HEK293T (cell line): ENCODE data around the gene DDX41.

Experiments
- CTCF ChIA-PET: fragments of 350-600 bp; formaldehyde crosslinking; extraction: SDS; loops from one replicate; lab custom pipeline; 2021; ENCODE audit warnings: antibody characterized with exemption, inconsistent platforms; lab: Yijun Ruan, JAX
- POLR2A ChIA-PET: fragments of 350-600 bp; formaldehyde crosslinking; extraction: SDS; loops from one replicate; lab custom pipeline; 2020; ENCODE audit warnings: antibody characterized with exemption, inconsistent platforms; lab: Yijun Ruan, JAX
- DNase-seq: peaks from one replicate; pipeline ENCODE4 v3.0.0; 2012; ENCODE audit warnings: mixed read lengths; ENCODE audit errors: extremely low spot score
- ARNT ChIP-seq: fragments of 450-650 bp; IDR thresholded peaks from 2 replicates; pipeline ENCODE4 v1.6.1; 2017; ENCODE audit warnings: mild to moderate bottlenecking
- BHLHE40 ChIP-seq: fragments of 450-650 bp; IDR thresholded peaks from 2 replicates; pipeline ENCODE4 v1.6.1; 2016; ENCODE audit warnings: mild to moderate bottlenecking, moderate library complexity, borderline replicate concordance
- CTBP1 ChIP-seq: fragments of 450-650 bp; IDR thresholded peaks from 2 replicates; pipeline ENCODE4 v1.6.1; 2016; ENCODE audit warnings: borderline replicate concordance
- ELF4 ChIP-seq: fragments of 450-650 bp; IDR thresholded peaks from 2 replicates; pipeline ENCODE4 v1.6.1; 2017; ENCODE audit warnings: antibody characterized with exemption
- FOXA1 ChIP-seq: fragments of 450-650 bp; IDR thresholded peaks from 2 replicates; pipeline ENCODE4 v1.6.1; 2016; ENCODE audit warnings: mild to moderate bottlenecking
- FOXK2 ChIP-seq: fragments of 450-650 bp; IDR thresholded peaks from 2 replicates; pipeline ENCODE4 v1.6.1; 2016; ENCODE audit warnings: mild to moderate bottlenecking
- FOXM1 ChIP-seq: fragments of 450-650 bp; IDR thresholded peaks from 2 replicates; pipeline ENCODE4 v1.6.1; 2017; ENCODE audit warnings: mild to moderate bottlenecking, borderline replicate concordance
- HDGF ChIP-seq: fragments of 450-650 bp; IDR thresholded peaks from 2 replicates; pipeline ENCODE4 v1.6.1; 2017; ENCODE audit warnings: antibody characterized with exemption, borderline replicate concordance
- L3MBTL2 ChIP-seq: fragments of 450-650 bp; conservative IDR thresholded peaks from 2 replicates; pipeline ENCODE4 v1.6.1; 2016; ENCODE audit warnings: mild to moderate bottlenecking
- LEF1 ChIP-seq: fragments of 450-650 bp; IDR thresholded peaks from 2 replicates; pipeline ENCODE4 v1.6.1; 2017; ENCODE audit warnings: mild to moderate bottlenecking, borderline replicate concordance
- NFRKB ChIP-seq: fragments of 450-650 bp; IDR thresholded peaks from 2 replicates; pipeline ENCODE4 v1.6.1; 2016; ENCODE audit warnings: mild to moderate bottlenecking, moderate library complexity
- PKNOX1 ChIP-seq: fragments of 450-650 bp; IDR thresholded peaks from 2 replicates; pipeline ENCODE4 v1.6.1; 2016
- SP1 ChIP-seq: fragments of 450-650 bp; IDR thresholded peaks from 2 replicates; pipeline ENCODE4 v1.6.1; 2017
- SUZ12 ChIP-seq: fragments of 450-650 bp; IDR thresholded peaks from 2 replicates; pipeline ENCODE4 v1.6.1; 2016; ENCODE audit warnings: mild to moderate bottlenecking
- TARDBP ChIP-seq: fragments of 450-650 bp; IDR thresholded peaks from 2 replicates; pipeline ENCODE4 v1.6.1; 2016
- ZNF384 ChIP-seq: fragments of 450-650 bp; IDR thresholded peaks from 2 replicates; pipeline ENCODE4 v1.6.1; 2016

The DDX41 gene

DNA sequence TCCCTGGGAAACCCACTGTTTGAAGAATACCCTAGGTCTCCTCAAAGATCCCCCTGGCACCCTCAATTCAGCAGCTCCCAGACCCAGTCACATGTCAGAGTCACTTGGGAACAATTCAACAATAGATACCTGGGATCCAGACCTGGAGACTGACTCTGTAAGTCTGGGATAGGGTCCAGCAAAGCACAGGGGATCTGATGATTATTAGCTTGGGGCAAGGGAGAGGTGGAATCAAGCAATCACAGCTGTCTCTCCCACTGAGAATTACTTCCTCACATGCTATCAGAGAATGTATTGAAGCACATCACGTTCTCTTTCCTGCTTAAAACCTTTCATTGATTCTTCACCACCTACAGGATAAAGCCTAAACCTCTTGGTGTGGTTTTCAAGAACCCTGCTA lies 31.7 kb upstream of the DDX41 start:
- no peak for TF ChIP-seq TARDBP
- no peak for TF ChIP-seq CTBP1
- TF ChIP-seq LEF1: no peak
- TF ChIP-seq SUZ12: no peak
- no peak for TF ChIP-seq ELF4
- no peak for TF ChIP-seq HDGF
- TF ChIP-seq L3MBTL2: no peak
- TF ChIP-seq SP1: no peak
- TF ChIP-seq PKNOX1: no peak
- no peak for TF ChIP-seq ZNF384
- TF ChIP-seq BHLHE40: no peak
- TF ChIP-seq NFRKB: no peak
- no peak for TF ChIP-seq ARNT
- TF ChIP-seq FOXK2: no peak
- no peak for TF ChIP-seq FOXA1
- TF ChIP-seq FOXM1: no peak
- POLR2A ChIA-PET: no interaction called here
- CTCF ChIA-PET: no interaction called here
- no peak for DNase-seq

- TF ChIP-seq FOXM1: no peak
- TF ChIP-seq SP1: no peak
- no peak for TF ChIP-seq BHLHE40
- TF ChIP-seq PKNOX1: no peak
- no peak for TF ChIP-seq ZNF384
- TF ChIP-seq CTBP1: no peak
- no peak for TF ChIP-seq NFRKB
- DNase-seq: no peak
- CTCF ChIA-PET: interaction anchor here (0.6 kb wide), 1 partner anchor 61 kb away, joined by 3 read pairs; no protein-coding TSS in a partner anchor
- POLR2A ChIA-PET: no interaction called here
Observed at GRCh38 chr5:177547736-177548135, 31.0 kb upstream of the DDX41 start.

DNA sequence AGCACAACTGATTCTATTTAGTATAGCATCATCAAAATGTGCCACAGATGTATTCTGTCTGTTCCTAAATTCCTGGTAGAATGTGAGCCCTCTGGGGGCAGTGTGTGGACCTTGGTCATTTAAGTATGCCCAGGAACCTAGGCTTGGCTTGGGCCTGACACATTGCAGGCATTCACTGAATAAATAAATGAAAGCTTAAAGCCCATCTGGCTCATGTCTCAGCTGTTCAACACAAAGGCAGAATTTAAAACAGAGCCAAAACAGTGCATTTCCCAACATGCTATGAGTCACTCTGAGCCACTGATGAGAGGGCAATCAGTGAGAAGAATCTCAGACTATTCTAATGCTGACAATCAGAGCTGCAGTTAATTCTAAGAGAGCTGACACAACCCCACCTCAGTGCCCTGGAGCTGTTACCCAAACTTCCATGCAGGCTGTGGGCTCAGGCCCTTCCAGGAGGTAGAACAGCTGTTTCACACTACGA lies 29.5 kb upstream of the DDX41 start:
- CTCF ChIA-PET: interaction anchor here (1.1 kb wide), 1 partner anchor 45 kb away, joined by 4 read pairs; no protein-coding TSS in a partner anchor
- POLR2A ChIA-PET: interaction anchor here (0.9 to 2.2 kb wide), 4 partner anchors 11 to 49 kb away, joined by 3 to 6 read pairs (median 5); partner anchors contain the start of gene TMED9

DNA sequence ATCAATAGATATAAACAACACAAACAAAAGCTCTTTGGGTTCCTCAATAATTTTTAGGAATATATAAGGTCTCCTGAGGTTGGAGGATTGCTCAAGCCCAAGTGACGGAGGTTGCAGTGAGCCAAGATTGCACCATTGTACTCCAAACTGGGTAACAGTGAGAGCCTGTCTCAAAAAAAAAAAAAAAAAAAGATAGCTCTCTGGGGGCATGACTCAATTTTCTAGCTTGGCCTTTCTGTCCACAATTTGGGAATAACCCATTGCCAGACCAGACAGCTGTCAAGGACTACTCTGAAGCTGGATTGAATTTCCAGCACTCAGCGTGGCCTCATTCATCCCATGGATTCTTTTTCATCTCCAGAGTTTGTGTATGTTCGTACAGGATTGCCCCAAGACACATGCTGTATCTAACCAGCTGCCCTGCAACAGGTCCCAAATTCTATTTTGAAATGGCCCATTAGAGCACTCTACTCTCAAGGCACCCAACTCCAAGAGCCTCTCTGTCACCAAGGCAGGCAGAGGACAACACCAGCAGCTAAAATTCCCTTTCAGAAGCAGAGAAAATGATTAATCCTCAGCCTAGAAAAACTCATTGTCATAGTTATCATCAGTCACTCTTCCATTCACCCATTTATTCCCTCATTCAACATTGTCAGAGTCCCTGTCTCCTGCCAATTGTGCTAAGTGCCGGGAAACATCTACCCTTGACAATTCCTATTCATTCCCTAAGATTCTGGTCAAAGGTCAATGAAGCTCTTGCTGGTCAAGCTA lies 28.9 kb upstream of the DDX41 start:
- ChIA-PET POLR2A (interaction anchor here (1.3 to 2.2 kb wide), 3 partner anchors 12 to 50 kb away, joined by 3 to 6 read pairs (median 6); no protein-coding TSS in a partner anchor), CTCF (no interaction called here)
- no peak for TF ChIP-seq ARNT
- peak; percentile 21; the same call in 1 of the 2 replicates for TF ChIP-seq ZNF384
- no peak for DNase-seq

More for the DNA sequence above, 29.5 kb upstream of the DDX41 start:
- no peak for DNase-seq
- TF ChIP-seq FOXM1 (no peak), ARNT (no peak), LEF1 (no peak), HDGF (no peak), PKNOX1 (no peak), TARDBP (no peak), ELF4 (no peak), BHLHE40 (no peak), CTBP1 (no peak), L3MBTL2 (no peak), NFRKB (no peak), FOXA1 (no peak), FOXK2 (no peak), SP1 (no peak), SUZ12 (no peak), ZNF384 (no peak)

DNA sequence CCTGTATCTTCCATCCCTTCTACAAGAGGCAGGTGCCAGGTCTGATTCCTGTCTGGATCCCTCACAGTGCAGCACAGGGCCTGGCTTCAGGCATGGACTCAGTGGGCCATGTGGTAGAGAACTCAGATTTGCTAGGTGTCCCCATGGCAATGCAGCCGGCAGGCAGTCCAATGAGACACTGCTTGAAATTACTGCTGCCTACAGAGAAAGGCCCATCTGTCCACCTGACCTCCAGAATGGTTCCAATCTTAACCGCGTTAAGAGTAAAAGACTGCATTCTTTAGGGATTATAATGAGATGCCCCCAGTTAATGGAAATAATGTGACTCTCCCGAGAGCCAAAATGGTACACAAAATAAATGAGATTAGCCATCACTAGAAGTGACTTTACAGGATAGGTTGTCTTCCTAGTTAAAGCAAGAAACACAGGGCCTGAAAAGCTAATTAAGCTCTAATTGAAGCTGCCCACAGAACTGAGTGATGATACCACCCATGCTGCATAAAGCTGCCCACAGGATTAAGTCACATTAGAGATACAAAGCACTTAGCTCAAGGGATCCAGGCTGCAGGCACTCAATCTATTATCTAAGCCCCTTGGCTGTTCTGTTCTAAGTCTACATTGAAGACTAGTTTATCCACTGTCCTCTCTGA lies 26.2 kb upstream of the DDX41 start:
- DNase-seq: no peak
- TF ChIP-seq FOXM1: no peak
- no peak for TF ChIP-seq ARNT
- no peak for TF ChIP-seq LEF1
- no peak for TF ChIP-seq TARDBP
- no peak for TF ChIP-seq NFRKB
- TF ChIP-seq ZNF384: no peak
- no peak for TF ChIP-seq SP1
- TF ChIP-seq FOXK2: no peak
- no peak for TF ChIP-seq PKNOX1
- TF ChIP-seq ELF4: no peak
- CTCF ChIA-PET: no interaction called here
- POLR2A ChIA-PET: no interaction called here
